Heart left ventricle (tissue), 16 donors: ENCODE data around the gene VWA8. TPM values are rescaled to one million over a fixed set of nuclear protein-coding genes. Genes with fewer than 3 reads are reported as not detected.

Source experiments
- ATAC-seq, 4 donors: fragments of 200-7000 bp; cut with Tn5 transposase; one replicate each; pipeline ENCODE4 v1.9.1; 2020 to 2022; ENCODE audit warnings: moderate library complexity in 4 of 4, mild to moderate bottlenecking in 3 of 4, moderate number of reproducible peaks in 1 of 4
- DNase-seq, 5 donors: peaks; one replicate each; pipeline ENCODE4 v3.0.0-alpha.2; 2020
- H3K27ac ChIP-seq, 12 donors: fragments of 200-600 bp; sonication (generic) in 4 of 12; one replicate each; pipeline versions ENCODE4 v1.5.0 to v1.8.0; 2016 to 2022; ENCODE audit warnings: mild to moderate bottlenecking in 2 of 12
- H3K27me3 ChIP-seq, 9 donors: fragments of 200-600 bp; sonication (generic) in 2 of 9; one replicate each; pipeline versions ENCODE4 v1.5.1 to v1.8.0; 2016 to 2022; ENCODE audit warnings: mild to moderate bottlenecking in 3 of 9
- H3K36me3 ChIP-seq, 9 donors: fragments of 200-600 bp; sonication (generic) in 2 of 9; one replicate each; pipeline versions ENCODE4 v1.5.0 to v1.8.0; 2018 to 2022; ENCODE audit warnings: mild to moderate bottlenecking in 2 of 9
- H3K4me1 ChIP-seq, 12 donors: fragments of 200-600 bp; sonication (generic) in 4 of 12; one replicate each; pipeline versions ENCODE4 v1.5.0 to v1.8.0; 2016 to 2022; ENCODE audit warnings: mild to moderate bottlenecking in 3 of 12
- H3K4me3 ChIP-seq, 12 donors: fragments of 200-600 bp; sonication (generic) in 4 of 12; one replicate each; pipeline versions ENCODE4 v1.5.0 to v1.8.0; 2017 to 2022; ENCODE audit warnings: mild to moderate bottlenecking in 9 of 12, moderate library complexity in 4 of 12
- H3K9me3 ChIP-seq, 12 donors: fragments of 200-600 bp; sonication (generic) in 4 of 12; one replicate each; pipeline versions ENCODE4 v1.5.0 to v1.8.0; 2016 to 2022; ENCODE audit warnings: mild to moderate bottlenecking in 1 of 12
- POLR2A ChIP-seq, 2 donors: fragments of 450-650 bp; IDR thresholded peaks; one replicate each; pipeline ENCODE4 v1.6.1; 2017; ENCODE audit warnings: antibody characterized with exemption in 2 of 2, mild to moderate bottlenecking in 2 of 2, moderate library complexity in 2 of 2
- WGBS, 4 donors: extraction: QIAGEN DNeasy Blood & Tissue Kit in 2 of 4; methylation state at CpG; one replicate each; pipeline versions ENCODE4 v1.1.5 to v1.1.7; 2013 to 2018; 5-methylcytosine and 5-hydroxymethylcytosine counted together
- intact Hi-C, 10 donors: fragments of 100-400 bp; cut with DNase I; formaldehyde crosslinking; loops; one replicate each; pipeline versions ENCODE4 v1.11.1 to v1.14.2; 2022
- polyA plus RNA-seq, 2 donors: library from polyadenylated mRNA; stranded (reverse); fragments of 200-250 nt; gene quantifications; one replicate each; pipeline ENCODE4 v1.2.3, GENCODE V29; 2013
- total RNA-seq, 9 donors: library from RNA; depleted of rRNA in 2 of 9; stranded (reverse); fragments of >200 nt in 2 of 9; fragmentation: NEBNext Ultra II Directional in 3 of 9; extraction: Animal tissue kit (Norgen Biotek cat#: 25700) in 3 of 9; gene quantifications; one replicate each; pipeline versions ENCODE4 v1.1.0 to v1.2.4, GENCODE V29; 2016 to 2023
- TF ChIP-seq, protein P1 (sequence below), 12 donors: fragments of 200-600 bp; sonication (generic) in 4 of 12; IDR thresholded peaks; one replicate each; pipeline versions ENCODE4 v1.5.0 to v1.8.0; 2018 to 2022; ENCODE audit warnings: antibody characterized with exemption in 12 of 12, mild to moderate bottlenecking in 5 of 12
- donor health status: ischemic (EF 13 %, LVEDD 7.1; RV severe dilation, severe dysfunction).
- donor health status: healthy with polysubstance abuse.
- donor health status: DM: no; HTN: yes; CAD: no.
- donor health status: DM: no; HTN: no; CAD: no.
- donor health status: ischemic (EF 25% LVEDD 6.9; RV normal size, moderate dysfunction).
- donor health status: ischemic (EF 25% LVEDD 5.7; RV mildly dilated, moderate dysfunction).
- donor health status: healthy.
- donor health status: DM: yes; HTN: yes; CAD: no.
- donor health status: ischemic (EF 35%, LVEDD 5.7; RV mildly dilated, moderate dysfunction).
- donor health status: nonischemic (EF 11% LVEDD 7.7; RV severe dilation, severe dysfunction).
- donor health status: DM: yes; HTN: yes; CAD: no.
- donor health status: PGD.
- donor health status: ischemic (EF 29% LVEDD 5.4; RV normal size, mild dysfunction).
- donor health status: nonischemic (EF 23%, LVEDD 6.1; RV moderate dilation, normal function).

Gene VWA8
- total and polyA plus RNA-seq, 11 donors = 12.1 to 64.1 (median 41.8) TPM

DNA sequence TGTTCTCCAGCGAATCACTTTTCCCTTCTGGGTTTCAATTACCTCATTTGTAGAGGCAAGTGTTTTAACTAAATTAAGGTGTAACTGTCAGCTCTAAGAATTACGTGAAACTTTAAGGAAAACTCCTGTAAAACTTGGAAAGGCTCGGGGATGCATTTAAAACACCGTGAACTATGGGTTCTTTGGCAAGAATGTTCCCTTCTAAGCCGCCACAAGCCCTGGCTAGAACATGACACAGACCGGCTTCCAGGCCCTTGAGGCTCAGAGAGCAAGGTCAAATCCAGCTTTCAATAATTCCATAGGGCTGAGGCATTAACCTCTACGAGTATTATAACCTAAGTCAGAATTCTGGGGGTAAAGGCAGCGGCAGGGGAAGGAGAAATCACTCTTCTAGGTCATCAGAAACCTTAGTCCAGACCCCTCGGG, 685 bp downstream of the VWA8 start:
- no peaks in the 10 kb centered on the region for H3K36me3 ChIP-seq
- 5 to 8% (median 7%) methylated on average over 9 of the region's 9 CpGs for WGBS, 4 donors
- H3K9me3 ChIP-seq = no peaks in the 10 kb centered on the region
- peak overlapping the region; percentile 53 to 95 (median 84) for H3K4me3 ChIP-seq
- peaks cover 0 to 40% (median 10%) of the 10 kb centered on the region in 12 donors for H3K4me1 ChIP-seq
- H3K27me3 ChIP-seq = no peaks in the 10 kb centered on the region
- TF ChIP-seq, protein P1, sequence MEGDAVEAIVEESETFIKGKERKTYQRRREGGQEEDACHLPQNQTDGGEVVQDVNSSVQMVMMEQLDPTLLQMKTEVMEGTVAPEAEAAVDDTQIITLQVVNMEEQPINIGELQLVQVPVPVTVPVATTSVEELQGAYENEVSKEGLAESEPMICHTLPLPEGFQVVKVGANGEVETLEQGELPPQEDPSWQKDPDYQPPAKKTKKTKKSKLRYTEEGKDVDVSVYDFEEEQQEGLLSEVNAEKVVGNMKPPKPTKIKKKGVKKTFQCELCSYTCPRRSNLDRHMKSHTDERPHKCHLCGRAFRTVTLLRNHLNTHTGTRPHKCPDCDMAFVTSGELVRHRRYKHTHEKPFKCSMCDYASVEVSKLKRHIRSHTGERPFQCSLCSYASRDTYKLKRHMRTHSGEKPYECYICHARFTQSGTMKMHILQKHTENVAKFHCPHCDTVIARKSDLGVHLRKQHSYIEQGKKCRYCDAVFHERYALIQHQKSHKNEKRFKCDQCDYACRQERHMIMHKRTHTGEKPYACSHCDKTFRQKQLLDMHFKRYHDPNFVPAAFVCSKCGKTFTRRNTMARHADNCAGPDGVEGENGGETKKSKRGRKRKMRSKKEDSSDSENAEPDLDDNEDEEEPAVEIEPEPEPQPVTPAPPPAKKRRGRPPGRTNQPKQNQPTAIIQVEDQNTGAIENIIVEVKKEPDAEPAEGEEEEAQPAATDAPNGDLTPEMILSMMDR (IDR thresholded peaks at IDR 0.05) = no peak
- no peak for TF ChIP-seq POLR2A (IDR thresholded peaks at IDR 0.05)
- DNase-seq = peak in 2 of 5 donors; percentile 36 to 40
- intact Hi-C loops = loop anchor here in 4 of 10 donors (1.0 to 10.0 kb wide), 7 partner anchors 43 to 295 kb away; partner anchors contain the start of gene DGKH (in 2 of the 4)
- peak overlapping the region; percentile 75 to 95 (median 90) for H3K27ac ChIP-seq
- peak; percentile 51 to 74 (median 60) for ATAC-seq

DNA sequence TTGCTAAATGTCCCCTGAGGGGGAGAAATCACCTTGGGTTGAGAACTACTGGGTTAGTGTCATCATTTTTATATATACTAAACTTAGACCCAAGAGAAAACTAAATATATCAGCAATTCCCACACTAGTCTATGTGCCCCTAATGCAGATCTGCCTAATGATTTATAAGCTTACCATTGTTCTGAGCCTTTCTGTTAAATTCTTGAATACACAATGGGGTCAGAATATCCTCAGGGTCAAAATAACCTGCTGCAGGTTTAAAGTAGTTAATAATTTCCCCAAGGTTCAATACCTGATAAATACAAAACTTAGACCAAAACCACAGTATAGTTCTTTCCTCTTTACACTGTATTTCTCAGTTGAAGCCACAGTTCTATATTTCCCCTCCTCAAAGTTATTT, 4.6 kb downstream of the VWA8 start:
- ATAC-seq (no peak), DNase-seq (no peak)
- H3K4me1 ChIP-seq = peaks cover 0 to 46% (median 19%) of the 10 kb centered on the region in 12 donors
- no peaks in the 10 kb centered on the region for H3K36me3 ChIP-seq
- no peak overlapping the region for H3K4me3 ChIP-seq
- H3K27ac ChIP-seq = no peak overlapping the region
- no peaks in the 10 kb centered on the region for H3K27me3 ChIP-seq
- no peak for TF ChIP-seq POLR2A (IDR thresholded peaks at IDR 0.05)
- TF ChIP-seq, protein P1 (IDR thresholded peaks at IDR 0.05) = no peak
- no peaks in the 10 kb centered on the region for H3K9me3 ChIP-seq
- intact Hi-C loops = no loop called here

DNA sequence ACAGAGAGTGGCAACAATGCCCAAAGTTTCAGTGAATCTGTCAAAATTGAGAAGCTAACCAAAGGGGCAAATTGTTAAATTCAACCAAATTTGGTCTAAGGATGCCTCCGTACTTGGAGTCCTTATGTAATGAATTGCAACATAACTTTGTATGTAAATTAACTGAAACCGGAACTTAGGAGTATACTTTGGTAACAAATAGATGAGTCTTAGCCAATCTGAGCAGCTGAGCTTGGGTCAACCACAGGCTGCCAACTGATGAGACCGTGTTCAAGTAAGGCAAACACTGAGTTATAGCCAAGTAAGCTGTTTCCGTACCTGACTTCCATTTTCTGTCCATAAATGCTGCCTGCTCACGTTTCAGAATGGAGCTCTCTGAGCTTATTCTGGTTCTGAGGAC, 5.3 kb downstream of the VWA8 start:
- H3K4me3 ChIP-seq = no peak overlapping the region
- intact Hi-C loops = no loop called here
- H3K36me3 ChIP-seq = no peaks in the 10 kb centered on the region
- DNase-seq (no peak), ATAC-seq (no peak)
- TF ChIP-seq, protein P1 (IDR thresholded peaks at IDR 0.05) = no peak
- TF ChIP-seq POLR2A (IDR thresholded peaks at IDR 0.05) = no peak
- WGBS, 4 donors = 67 to 89% (median 81%) methylated on average over 5 of the region's 5 CpGs
- H3K9me3 ChIP-seq = no peaks in the 10 kb centered on the region
- H3K27me3 ChIP-seq = no peaks in the 10 kb centered on the region
- H3K27ac ChIP-seq = peak overlapping the region in 1 of 12 donors; percentile 28
- H3K4me1 ChIP-seq = peaks cover 0 to 46% (median 19%) of the 10 kb centered on the region in 12 donors

DNA sequence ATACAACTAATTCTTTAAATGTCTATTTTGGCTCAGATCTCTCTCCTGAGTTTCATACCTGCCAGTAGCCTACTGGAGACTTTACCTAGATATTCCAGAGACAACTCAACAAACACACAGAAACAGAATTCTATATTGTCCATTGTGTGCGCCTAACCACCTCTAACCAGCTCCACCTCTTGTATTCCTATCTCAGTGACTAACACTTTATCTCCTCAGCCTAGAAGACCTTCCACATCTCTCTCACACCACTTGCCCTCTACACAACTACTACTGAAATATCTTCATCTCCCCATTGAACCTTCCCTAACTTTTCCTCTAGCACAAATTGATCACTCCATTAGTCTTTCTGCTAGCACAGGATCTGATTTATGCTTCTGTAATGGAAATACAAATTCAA, 6.7 kb downstream of the VWA8 start:
- DNase-seq (no peak), ATAC-seq (no peak)
- TF ChIP-seq, protein P1 (IDR thresholded peaks at IDR 0.05) = no peak
- TF ChIP-seq POLR2A (IDR thresholded peaks at IDR 0.05) = no peak
- no peak overlapping the region for H3K4me3 ChIP-seq
- peaks cover 0 to 44% (median 15%) of the 10 kb centered on the region in 12 donors for H3K4me1 ChIP-seq
- 93 to 98% (median 95%) methylated on average over 1 of the region's 1 CpG for WGBS, 4 donors
- H3K27ac ChIP-seq = no peak overlapping the region
- H3K9me3 ChIP-seq = no peaks in the 10 kb centered on the region
- H3K27me3 ChIP-seq = no peaks in the 10 kb centered on the region
- intact Hi-C loops = no loop called here
- peaks cover 0 to 4% (median 0%) of the 10 kb centered on the region in 9 donors for H3K36me3 ChIP-seq
